H1 (cell line): ENCODE measurements around the gene C3orf85. TPM values are rescaled to one million over a fixed set of nuclear protein-coding genes. Genes with fewer than 3 reads are reported as not detected.

ENCODE experiments used
- CTCF ChIA-PET: fragments of 300-600 bp; sonication (Branson Sonifier 250); formaldehyde crosslinking; loops from one replicate; lab custom pipeline; 2021; ENCODE audit not compliant: partially characterized antibody; lab: Charles Lee
- POLR2A ChIA-PET: fragments of 300-600 bp; sonication (Branson Sonifier 250); formaldehyde crosslinking; loops from one replicate; lab custom pipeline; 2021; ENCODE audit warnings: inconsistent platforms; ENCODE audit not compliant: partially characterized antibody; lab: Charles Lee
- DNase-seq, 2 experiments: peaks; one replicate each; pipeline versions ENCODE4 v3.0.0 to v3.0.0-alpha.2; 2010 to 2022; ENCODE audit warnings: low spot score in 2 of 2, low read depth in 1 of 2, mixed read lengths in 1 of 2
- FAIRE-seq: peaks from 2 replicates; lab custom pipeline; 2011; peaks lifted over from hg19 to GRCh38; lab: Jason Lieb, UNC
- H2AFZ ChIP-seq: 2 replicates; pipeline ENCODE4 v1.8.1; 2012; ENCODE audit warnings: low read length, inconsistent platforms
- H2AK5ac ChIP-seq: 2 replicates; pipeline ENCODE4 v1.6.1; 2013; ENCODE audit warnings: low read depth, low read length
- H2BK120ac ChIP-seq: replicated peaks from 2 replicates; pipeline ENCODE3; 2013; ENCODE audit warnings: low read depth, low read length, inconsistent platforms
- H2BK12ac ChIP-seq: 2 replicates; pipeline ENCODE4 v1.6.1; 2013; ENCODE audit warnings: low read depth, low read length
- H2BK15ac ChIP-seq: 2 replicates; pipeline ENCODE4 v1.6.1; 2013; ENCODE audit warnings: low read length
- H2BK20ac ChIP-seq: 2 replicates; pipeline ENCODE4 v1.6.1; 2013; ENCODE audit warnings: low read length
- H2BK5ac ChIP-seq: 2 replicates; pipeline ENCODE4 v1.6.1; 2013; ENCODE audit warnings: low read depth, low read length
- H3K14ac ChIP-seq: 2 replicates; pipeline ENCODE4 v1.6.1; 2013; ENCODE audit warnings: inconsistent platforms; ENCODE audit not compliant: insufficient read length
- H3K18ac ChIP-seq: 2 replicates; pipeline ENCODE4 v1.6.1; 2013; ENCODE audit warnings: low read length; ENCODE audit errors: extremely low read depth
- H3K23ac ChIP-seq: 2 replicates; pipeline ENCODE4 v1.6.1; 2013; ENCODE audit warnings: inconsistent platforms; ENCODE audit not compliant: insufficient read length
- H3K23me2 ChIP-seq: 2 replicates; pipeline ENCODE4 v1.6.1; 2013; ENCODE audit warnings: low read depth, low read length
- H3K27ac ChIP-seq: 2 replicates; pipeline ENCODE4 v1.6.1; 2011; ENCODE audit warnings: low read depth, low read length, inconsistent platforms
- H3K27me3 ChIP-seq, 4 experiments: replicated peaks in 1 of 4; 1 replicate in 1 of 4; 2 replicates in 3 of 4; pipeline versions ENCODE4 v1.6.1 to v1.8.1; 2011 to 2013; ENCODE audit warnings: low read length in 3 of 4, mild to moderate bottlenecking in 3 of 4, inconsistent platforms in 2 of 4, mixed read lengths in 2 of 4, moderate library complexity in 1 of 4; ENCODE audit not compliant: control insufficient read depth in 3 of 4, insufficient read depth in 3 of 4; ENCODE audit errors: extremely low read depth in 1 of 4
- H3K36me3 ChIP-seq, 4 experiments: 2 replicates each; pipeline versions ENCODE4 v1.6.1 to v1.8.1; 2011 to 2013; ENCODE audit warnings: mild to moderate bottlenecking in 4 of 4, low read length in 3 of 4, moderate library complexity in 2 of 4, control low read depth in 1 of 4, inconsistent platforms in 1 of 4; ENCODE audit not compliant: insufficient read depth in 4 of 4, control insufficient read depth in 2 of 4
- H3K4ac ChIP-seq: replicated peaks from 2 replicates; pipeline ENCODE3; 2013; ENCODE audit warnings: low read length, low read depth, mixed read lengths, inconsistent platforms; ENCODE audit not compliant: insufficient read length
- H3K4me1 ChIP-seq, 4 experiments: replicated peaks in 1 of 4; 1 replicate in 1 of 4; 2 replicates in 3 of 4; pipeline versions ENCODE4 v1.6.1 to v1.8.1; 2011 to 2013; ENCODE audit warnings: low read length in 3 of 4, inconsistent platforms in 2 of 4, mixed read lengths in 1 of 4; ENCODE audit not compliant: insufficient read depth in 4 of 4, control insufficient read depth in 3 of 4
- H3K4me2 ChIP-seq, 2 experiments: 2 replicates each; pipeline versions ENCODE4 v1.6.1 to v1.8.1; 2011 to 2013; ENCODE audit warnings: low read depth in 2 of 2, low read length in 2 of 2, control low read depth in 1 of 2, inconsistent platforms in 1 of 2, mild to moderate bottlenecking in 1 of 2; ENCODE audit not compliant: insufficient read depth in 1 of 2
- H3K4me3 ChIP-seq, 4 experiments: fragments of 200-600, 300-600 bp in 1 of 4; sonication (generic), shearing (Covaris generic), sonication (Bioruptor Twin) in 1 of 4; 2 replicates each; pipeline versions ENCODE4 v1.5.1 to v1.8.1; 2011 to 2016; ENCODE audit warnings: low read length in 4 of 4, low read depth in 3 of 4, control low read depth in 2 of 4, inconsistent platforms in 2 of 4, mild to moderate bottlenecking in 2 of 4, mixed read lengths in 1 of 4, moderate library complexity in 1 of 4; ENCODE audit not compliant: insufficient read depth in 2 of 4; ENCODE audit errors: extremely low read depth in 1 of 4
- H3K56ac ChIP-seq: replicated peaks from 2 replicates; pipeline ENCODE3; 2013; ENCODE audit warnings: low read depth, mild to moderate bottlenecking, mixed read lengths, low read length, inconsistent platforms; ENCODE audit not compliant: insufficient read length
- H3K79me1 ChIP-seq: 2 replicates; pipeline ENCODE4 v1.6.1; 2013; ENCODE audit warnings: low read depth, low read length, control low read depth
- H3K79me2 ChIP-seq, 2 experiments: 2 replicates each; pipeline versions ENCODE4 v1.6.1 to v1.8.1; 2012 to 2013; ENCODE audit warnings: low read length in 2 of 2, mild to moderate bottlenecking in 2 of 2, inconsistent platforms in 1 of 2; ENCODE audit not compliant: insufficient read depth in 2 of 2, control insufficient read depth in 1 of 2
- H3K9ac ChIP-seq, 4 experiments: replicated peaks in 1 of 4; 1 replicate in 1 of 4; 2 replicates in 3 of 4; pipeline versions ENCODE4 v1.6.1 to v1.8.1; 2011 to 2013; ENCODE audit warnings: low read depth in 3 of 4, low read length in 3 of 4, control low read depth in 2 of 4, mild to moderate bottlenecking in 2 of 4, moderate library complexity in 2 of 4, inconsistent platforms in 1 of 4; ENCODE audit errors: extremely low read depth in 1 of 4
- H3K9me3 ChIP-seq, 2 experiments: 2 replicates each; pipeline versions ENCODE4 v1.6.1 to v1.8.1; 2012 to 2013; ENCODE audit warnings: mild to moderate bottlenecking in 2 of 2, moderate library complexity in 2 of 2, control low read depth in 1 of 2, inconsistent platforms in 1 of 2, low read depth in 1 of 2, low read length in 1 of 2, mixed read lengths in 1 of 2; ENCODE audit not compliant: insufficient read depth in 2 of 2
- H4K20me1 ChIP-seq, 2 experiments: replicated peaks in 1 of 2; 2 replicates each; pipeline versions ENCODE3 to v1.8.1; 2011 to 2013; ENCODE audit warnings: inconsistent platforms in 2 of 2, low read length in 2 of 2, mild to moderate bottlenecking in 1 of 2; ENCODE audit not compliant: insufficient read depth in 2 of 2, control insufficient read depth in 1 of 2
- H4K5ac ChIP-seq: 2 replicates; pipeline ENCODE4 v1.6.1; 2013; ENCODE audit warnings: low read length, low read depth, mixed read lengths, inconsistent platforms; ENCODE audit not compliant: insufficient read length
- H4K8ac ChIP-seq: 2 replicates; pipeline ENCODE4 v1.8.0; 2013; ENCODE audit warnings: mild to moderate bottlenecking, moderate library complexity, low read length, inconsistent platforms; ENCODE audit not compliant: insufficient read depth; ENCODE audit errors: extremely low read depth
- H4K91ac ChIP-seq: replicated peaks from 2 replicates; pipeline ENCODE3; 2013; ENCODE audit warnings: low read length, mixed read lengths, inconsistent platforms; ENCODE audit not compliant: insufficient read length
- ATF3 ChIP-seq: IDR thresholded peaks from 2 replicates; pipeline ENCODE4 v1.6.1; 2011; ENCODE audit warnings: low read depth, mild to moderate bottlenecking, low read length; ENCODE audit not compliant: insufficient read depth
- CBX8 ChIP-seq: fragments of 300-800, 300-1000 bp; sonication (generic); IDR thresholded peaks from 2 replicates; pipeline ENCODE4 v1.7.1; 2016; ENCODE audit warnings: low read depth, low read length, borderline replicate concordance
- RXRA ChIP-seq: IDR thresholded peaks from 2 replicates; pipeline ENCODE4 v1.6.1; 2011; ENCODE audit warnings: low read depth, mild to moderate bottlenecking, low read length, moderate library complexity; ENCODE audit not compliant: insufficient read depth
- WGBS, 2 experiments: shearing (Covaris generic) in 1 of 2; methylation state at CpG; one replicate each; pipeline versions ENCODE4 v1.1.6 to v1.1.7; 2013 to 2015; ENCODE audit warnings: low lambda C conversion rate in 2 of 2, mixed read lengths in 2 of 2, inconsistent platforms in 1 of 2, low coverage in 1 of 2, missing lambda C conversion rate in 1 of 2; ENCODE audit not compliant: insufficient replicate concordance in 2 of 2, insufficient coverage in 1 of 2, insufficient read length in 1 of 2; ENCODE audit errors: extremely low coverage in 1 of 2, missing lambda C conversion rate in 1 of 2; 5-methylcytosine and 5-hydroxymethylcytosine counted together
- polyA plus RNA-seq, 7 experiments: library from polyadenylated mRNA; depleted of rRNA in 3 of 7; stranded (reverse) in 5 of 7; unstranded in 2 of 7; fragments of >200 nt in 5 of 7; fragments of 200-250 nt in 2 of 7; gene quantifications; 1 replicate in 5 of 7; 2 replicates in 1 of 7; 4 replicates in 1 of 7; pipeline versions ENCODE4 v1.2.1 to v1.2.3, GENCODE V29; 2011 to 2013; ENCODE audit warnings: missing spikeins in 2 of 7, mixed read lengths in 2 of 7
- total RNA-seq: library from RNA; stranded (reverse); fragmentation: NEBNext Ultra II Directional; extraction: Animal tissue kit (Norgen Biotek cat#: 25700); gene quantifications from 2 replicates; pipeline ENCODE4 v1.2.1, GENCODE V29; 2021

The C3orf85 gene
- total and polyA plus RNA-seq, 2 of the 8 experiments (the other 6 are each of a cell fraction or from before 2014, with no cell fraction given), result not detected

- Histone ChIP-seq H3K36me3 (no peaks in the 10 kb centered on the region), H4K8ac (no peak overlapping the region), H4K5ac (no peak overlapping the region), H3K4me3 (no peak overlapping the region), H3K4ac (no peak overlapping the region), H3K79me1 (no peaks in the 10 kb centered on the region), H3K27ac (no peak overlapping the region), H2BK120ac (no peak overlapping the region), H2AK5ac (no peak overlapping the region)
- FAIRE-seq, result no peak
- TF ChIP-seq ATF3, result no peak
- no peak for TF ChIP-seq CBX8
- TF ChIP-seq RXRA, result no peak
- TF ChIP-seq, all 59 proteins: peak for 0
- Histone ChIP-seq H3K56ac (no peak overlapping the region), H3K9ac (no peak overlapping the region), H3K23me2 (no peaks in the 10 kb centered on the region), H3K79me2 (no peaks in the 10 kb centered on the region), H2BK12ac (no peak overlapping the region), H4K91ac (no peak overlapping the region), H3K14ac (no peak overlapping the region), H2BK15ac (no peak overlapping the region), H3K18ac (no peak overlapping the region), H3K4me1 (no peaks in the 10 kb centered on the region), H4K20me1 (no peaks in the 10 kb centered on the region), H2BK20ac (no peak overlapping the region), H3K23ac (no peak overlapping the region), H2AFZ (no peak overlapping the region), H3K27me3 (no peaks in the 10 kb centered on the region), H3K9me3 (no peaks in the 10 kb centered on the region), H3K4me2 (no peak overlapping the region), H2BK5ac (no peak overlapping the region)
- 94% methylated on average over 5 of the region's 5 CpGs; no CpG with 5 or more reads in 1 of the 2 experiments for WGBS, 2 experiments
- CTCF ChIA-PET, result interaction anchor here (0.9 to 2.8 kb wide), 4 partner anchors 11 to 45 kb away, joined by 3 to 8 read pairs (median 3); no protein-coding TSS in a partner anchor
- POLR2A ChIA-PET, result no interaction called here
- no peak for DNase-seq
These were observed 41.4 kb downstream of the C3orf85 start for GRCh38 chr3:109177908-109178307.
